T-helper 1 cell treated with Interleukin-12 subunit alpha and Interleukin-12 subunit beta and Interleukin-4 antibody, amounts not matched to agents 30 μg/mL and 1 μg/mL, for 36 hours (primary cell): ENCODE measurements around the gene HOXB13.

Experiments
- H3K27ac Mint-ChIP-seq: one replicate; pipeline ENCODE4 v1.8.0; 2021; ENCODE audit warnings: mild to moderate bottlenecking, mixed read lengths
- H3K27me3 Mint-ChIP-seq: one replicate; pipeline ENCODE4 v1.8.0; 2021; ENCODE audit warnings: low read depth, mixed read lengths
- H3K36me3 Mint-ChIP-seq: one replicate; pipeline ENCODE4 v1.8.0; 2021; ENCODE audit warnings: low read depth, mixed read lengths
- H3K4me1 Mint-ChIP-seq: one replicate; pipeline ENCODE4 v1.8.0; 2021; ENCODE audit warnings: low read depth, mixed read lengths
- H3K4me3 Mint-ChIP-seq: one replicate; pipeline ENCODE4 v1.8.0; 2021; ENCODE audit warnings: mild to moderate bottlenecking, moderate library complexity, mixed read lengths
- H3K9me3 Mint-ChIP-seq: one replicate; pipeline ENCODE4 v1.8.0; 2021; ENCODE audit warnings: mixed read lengths

The HOXB13 gene

GRCh38 chr17:48728232-48729231 lies at the start of gene HOXB13:
Gene HOXB13 (minus strand): TSS chr17:48728750. CDS start chr17:48728593, 157 bp downstream.
- Mint-ChIP-seq H3K4me3 (peak within 1 kb of the TSS; percentile 43), H3K27me3 (peaks cover 98% of the 10 kb centered on the region), H3K27ac (peak within 1 kb of the TSS; percentile 37), H3K36me3 (peaks cover 3% of the 10 kb centered on the region), H3K4me1 (peaks cover 18% of the 10 kb centered on the region), H3K9me3 (no peaks in the 10 kb centered on the region)

- Mint-ChIP-seq H3K27ac (no peak overlapping the region), H3K4me1 (no peaks in the 10 kb centered on the region), H3K9me3 (no peaks in the 10 kb centered on the region), H3K4me3 (no peak overlapping the region), H3K36me3 (no peaks in the 10 kb centered on the region), H3K27me3 (peaks cover 52% of the 10 kb centered on the region)
Observed at GRCh38 chr17:48776602-48777001, 48.1 kb upstream of the HOXB13 start.

GRCh38 chr17:48773245-48773644 lies 44.7 kb upstream of the HOXB13 start:
- H3K27me3 Mint-ChIP-seq: peaks cover 43% of the 10 kb centered on the region
- H3K36me3 Mint-ChIP-seq: no peaks in the 10 kb centered on the region
- no peak overlapping the region for H3K27ac Mint-ChIP-seq
- no peak overlapping the region for H3K4me3 Mint-ChIP-seq
- no peaks in the 10 kb centered on the region for H3K9me3 Mint-ChIP-seq
- H3K4me1 Mint-ChIP-seq: no peaks in the 10 kb centered on the region

GRCh38 chr17:48770954-48771353 lies 42.4 kb upstream of the HOXB13 start:
- H3K4me1 Mint-ChIP-seq: no peaks in the 10 kb centered on the region
- no peaks in the 10 kb centered on the region for H3K36me3 Mint-ChIP-seq
- H3K27ac Mint-ChIP-seq: no peak overlapping the region
- H3K9me3 Mint-ChIP-seq: no peaks in the 10 kb centered on the region
- H3K27me3 Mint-ChIP-seq: peaks cover 35% of the 10 kb centered on the region
- H3K4me3 Mint-ChIP-seq: no peak overlapping the region

- no peaks in the 10 kb centered on the region for H3K4me1 Mint-ChIP-seq
- no peak overlapping the region for H3K4me3 Mint-ChIP-seq
- no peaks in the 10 kb centered on the region for H3K36me3 Mint-ChIP-seq
- H3K27me3 Mint-ChIP-seq: peaks cover 28% of the 10 kb centered on the region
- H3K27ac Mint-ChIP-seq: no peak overlapping the region
- no peaks in the 10 kb centered on the region for H3K9me3 Mint-ChIP-seq
Observed at GRCh38 chr17:48769009-48769675, 40.6 kb upstream of the HOXB13 start.

- H3K4me1 Mint-ChIP-seq: no peaks in the 10 kb centered on the region
- H3K4me3 Mint-ChIP-seq: no peak overlapping the region
- peaks cover 38% of the 10 kb centered on the region for H3K27me3 Mint-ChIP-seq
- no peaks in the 10 kb centered on the region for H3K9me3 Mint-ChIP-seq
- no peak overlapping the region for H3K27ac Mint-ChIP-seq
- no peaks in the 10 kb centered on the region for H3K36me3 Mint-ChIP-seq
Observed at GRCh38 chr17:48767263-48767774, 38.8 kb upstream of the HOXB13 start.

- Mint-ChIP-seq H3K4me3 (no peak overlapping the region), H3K36me3 (no peaks in the 10 kb centered on the region), H3K9me3 (no peaks in the 10 kb centered on the region), H3K27me3 (peaks cover 67% of the 10 kb centered on the region), H3K27ac (no peak overlapping the region), H3K4me1 (no peaks in the 10 kb centered on the region)
Observed at GRCh38 chr17:48761114-48761513, 32.6 kb upstream of the HOXB13 start.

GRCh38 chr17:48760411-48760810 lies 31.9 kb upstream of the HOXB13 start:
- Mint-ChIP-seq H3K4me1 (no peaks in the 10 kb centered on the region), H3K9me3 (no peaks in the 10 kb centered on the region), H3K4me3 (no peak overlapping the region), H3K36me3 (no peaks in the 10 kb centered on the region), H3K27ac (no peak overlapping the region), H3K27me3 (peaks cover 74% of the 10 kb centered on the region)

GRCh38 chr17:48759288-48759687 lies 30.7 kb upstream of the HOXB13 start:
- H3K27ac Mint-ChIP-seq: no peak overlapping the region
- H3K4me3 Mint-ChIP-seq: no peak overlapping the region
- H3K9me3 Mint-ChIP-seq: no peaks in the 10 kb centered on the region
- H3K36me3 Mint-ChIP-seq: no peaks in the 10 kb centered on the region
- H3K4me1 Mint-ChIP-seq: no peaks in the 10 kb centered on the region
- H3K27me3 Mint-ChIP-seq: peaks cover 83% of the 10 kb centered on the region

- no peak overlapping the region for H3K27ac Mint-ChIP-seq
- no peak overlapping the region for H3K4me3 Mint-ChIP-seq
- H3K36me3 Mint-ChIP-seq: no peaks in the 10 kb centered on the region
- peaks cover 84% of the 10 kb centered on the region for H3K27me3 Mint-ChIP-seq
- H3K9me3 Mint-ChIP-seq: no peaks in the 10 kb centered on the region
- H3K4me1 Mint-ChIP-seq: peaks cover 2% of the 10 kb centered on the region
Observed at GRCh38 chr17:48757524-48757961, 29.0 kb upstream of the HOXB13 start.

GRCh38 chr17:48756830-48757251 lies 28.3 kb upstream of the HOXB13 start:
- H3K4me1 Mint-ChIP-seq: peaks cover 4% of the 10 kb centered on the region
- H3K4me3 Mint-ChIP-seq: no peak overlapping the region
- no peak overlapping the region for H3K27ac Mint-ChIP-seq
- H3K27me3 Mint-ChIP-seq: peaks cover 85% of the 10 kb centered on the region
- H3K36me3 Mint-ChIP-seq: no peaks in the 10 kb centered on the region
- H3K9me3 Mint-ChIP-seq: no peaks in the 10 kb centered on the region

- H3K9me3 Mint-ChIP-seq: no peaks in the 10 kb centered on the region
- no peak overlapping the region for H3K4me3 Mint-ChIP-seq
- no peak overlapping the region for H3K27ac Mint-ChIP-seq
- H3K27me3 Mint-ChIP-seq: peaks cover 89% of the 10 kb centered on the region
- H3K36me3 Mint-ChIP-seq: no peaks in the 10 kb centered on the region
- H3K4me1 Mint-ChIP-seq: peaks cover 4% of the 10 kb centered on the region
Observed at GRCh38 chr17:48755356-48755755, 26.8 kb upstream of the HOXB13 start.

- Mint-ChIP-seq H3K4me1 (peaks cover 4% of the 10 kb centered on the region), H3K36me3 (no peaks in the 10 kb centered on the region), H3K4me3 (no peak overlapping the region), H3K27ac (peak overlapping the region; percentile 45), H3K9me3 (no peaks in the 10 kb centered on the region), H3K27me3 (peaks cover 93% of the 10 kb centered on the region)
Observed at GRCh38 chr17:48754500-48755261, 26.1 kb upstream of the HOXB13 start.
